Right lobe of liver (tissue), 6 donors: ENCODE measurements around the gene TEX35. TPM values are rescaled to one million over a fixed set of nuclear protein-coding genes. Genes with fewer than 3 reads are reported as not detected.

ENCODE experiments used
- ATAC-seq, 4 donors: fragments of 200-7000 bp; cut with Tn5 transposase; one replicate each; pipeline ENCODE4 v1.9.1; 2020; ENCODE audit warnings: mild to moderate bottlenecking in 4 of 4, moderate library complexity in 4 of 4
- DNase-seq, 3 donors: peaks; one replicate each; pipeline ENCODE4 v3.0.0-alpha.2; 2020
- H3K27ac ChIP-seq, 3 donors: fragments of 200-600 bp; one replicate each; pipeline ENCODE4 v1.8.0; 2022
- H3K27me3 ChIP-seq, 2 donors: fragments of 200-600 bp; one replicate each; pipeline ENCODE4 v1.8.0; 2022
- H3K36me3 ChIP-seq, 4 donors: fragments of 200-600 bp; sonication (generic) in 1 of 4; one replicate each; pipeline versions ENCODE4 v1.5.1 to v1.8.0; 2017 to 2022; ENCODE audit warnings: control low read depth in 1 of 4
- H3K4me1 ChIP-seq, 4 donors: fragments of 200-600 bp; sonication (generic) in 1 of 4; one replicate each; pipeline versions ENCODE4 v1.5.1 to v1.8.0; 2017 to 2022; ENCODE audit warnings: control low read depth in 1 of 4
- H3K4me3 ChIP-seq, 3 donors: fragments of 200-600 bp; one replicate each; pipeline ENCODE4 v1.8.0; 2022
- H3K9me3 ChIP-seq, 4 donors: fragments of 200-600 bp; sonication (generic) in 1 of 4; one replicate each; pipeline versions ENCODE4 v1.5.1 to v1.8.0; 2017 to 2022; ENCODE audit warnings: control low read depth in 1 of 4
- CTCF ChIP-seq, 4 donors: fragments of 200-600 bp in 3 of 4; fragments of 450-650 bp in 1 of 4; IDR thresholded peaks; one replicate each; pipeline versions ENCODE4 v1.5.1 to v1.8.0; 2016 to 2022; ENCODE audit warnings: antibody characterized with exemption in 4 of 4, mild to moderate bottlenecking in 2 of 4
- POLR2A ChIP-seq: fragments of 450-650 bp; IDR thresholded peaks from one replicate; pipeline ENCODE4 v1.6.1; 2017; ENCODE audit warnings: antibody characterized with exemption, mild to moderate bottlenecking
- WGBS: methylation state at CpG from one replicate; pipeline ENCODE4 v1.1.6; 2018; ENCODE audit warnings: low coverage, low lambda C conversion rate; ENCODE audit not compliant: insufficient coverage; ENCODE audit errors: missing lambda C conversion rate; 5-methylcytosine and 5-hydroxymethylcytosine counted together
- intact Hi-C, 2 donors: fragments of 100-400 bp; cut with DNase I; formaldehyde crosslinking; loops; one replicate each; pipeline versions ENCODE4 v1.11.2 to v1.14.1; 2022
- total RNA-seq, 6 experiments: library from RNA; depleted of rRNA in 2 of 6; stranded (reverse); fragments of >200 nt in 2 of 6; fragmentation: NEBNext Ultra II Directional in 3 of 6; extraction: Animal tissue kit (Norgen Biotek cat#: 25700) in 3 of 6; gene quantifications; one replicate each; pipeline versions ENCODE4 v1.1.0 to v1.2.4, GENCODE V29; 2016 to 2023
- donor health status: DM: no; HTN: yes; CAD: no.
- donor health status: DM: no; HTN: no; CAD: no.
- donor health status: DM: no; HTN: no; CAD: no.
- donor health status: DM: no; HTN: yes; CAD: no.
- donor health status: DM: no; HTN: yes; CAD: no.

TEX35 gene
- total RNA-seq, 6 experiments from 2014 or later = not detected

- ATAC-seq (peak; percentile 84 to 90 (median 86)), DNase-seq (peak; percentile 87 to 92 (median 88))
- TF ChIP-seq CTCF (IDR thresholded peaks at IDR 0.05) = peak; percentile 86 to 98 (median 96)
- TF ChIP-seq POLR2A = no peak
- Histone ChIP-seq H3K9me3 (no peaks in the 10 kb centered on the region), H3K4me1 (peaks cover 0 to 17% (median 7%) of the 10 kb centered on the region in 4 donors), H3K27ac (peak overlapping the region; percentile 82 to 88 (median 84)), H3K36me3 (no peaks in the 10 kb centered on the region), H3K27me3 (no peaks in the 10 kb centered on the region), H3K4me3 (peak overlapping the region; percentile 68 to 80 (median 72))
- intact Hi-C loops = loop anchor here (5.0 to 10.0 kb wide), 4 partner anchors 82 to 472 kb away; no protein-coding TSS in a partner anchor
- WGBS = 4% methylated on average over 10 of the region's 66 CpGs
These were observed 29.8 kb downstream of the TEX35 start for GRCh38 chr1:178542554-178543289.

GRCh38 chr1:178543290-178543607 is 30.3 kb downstream of the TEX35 start:
- no peaks in the 10 kb centered on the region for H3K36me3 ChIP-seq
- TF ChIP-seq POLR2A (no peak), CTCF (IDR thresholded peaks at IDR 0.05) (no peak)
- intact Hi-C loops = loop anchor here (5.0 to 10.0 kb wide), 4 partner anchors 82 to 472 kb away; no protein-coding TSS in a partner anchor
- ATAC-seq (peak in 3 of 4 donors; percentile 8 to 29 (median 11)), DNase-seq (no peak)
- WGBS = 13% methylated on average over 9 of the region's 10 CpGs
- H3K4me1 ChIP-seq = peaks cover 0 to 12% (median 5%) of the 10 kb centered on the region in 4 donors
- no peaks in the 10 kb centered on the region for H3K9me3 ChIP-seq
- H3K27ac ChIP-seq = peak overlapping the region in 2 of 3 donors; percentile 84 to 88
- H3K4me3 ChIP-seq = peak overlapping the region; percentile 68 to 80 (median 72)
- no peaks in the 10 kb centered on the region for H3K27me3 ChIP-seq

- Histone ChIP-seq H3K27ac (no peak overlapping the region), H3K4me3 (no peak overlapping the region), H3K4me1 (peaks cover 0 to 12% (median 3%) of the 10 kb centered on the region in 4 donors), H3K36me3 (no peaks in the 10 kb centered on the region), H3K27me3 (no peaks in the 10 kb centered on the region), H3K9me3 (no peaks in the 10 kb centered on the region)
- intact Hi-C loops = loop anchor here (5.0 to 10.0 kb wide), 4 partner anchors 80 to 470 kb away; no protein-coding TSS in a partner anchor
- no peak for TF ChIP-seq CTCF (IDR thresholded peaks at IDR 0.05)
- TF ChIP-seq POLR2A = no peak
- DNase-seq (no peak), ATAC-seq (no peak)
- WGBS = 83% methylated on average over 7 of the region's 9 CpGs
These were observed 31.6 kb downstream of the TEX35 start for GRCh38 chr1:178544531-178544930.

GRCh38 chr1:178548108-178548507 is 35.2 kb downstream of the TEX35 start:
- no peaks in the 10 kb centered on the region for H3K36me3 ChIP-seq
- no peak overlapping the region for H3K4me3 ChIP-seq
- TF ChIP-seq CTCF (IDR thresholded peaks at IDR 0.05) = no peak
- no peak for TF ChIP-seq POLR2A
- H3K4me1 ChIP-seq = peaks cover 0 to 37% (median 14%) of the 10 kb centered on the region in 4 donors
- no peak for ATAC-seq
- H3K27ac ChIP-seq = no peak overlapping the region
- no peaks in the 10 kb centered on the region for H3K27me3 ChIP-seq
- 80% methylated on average over 1 of the region's 3 CpGs for WGBS
- intact Hi-C loops = loop anchor here (10.0 kb wide), 3 partner anchors 77 to 467 kb away; no protein-coding TSS in a partner anchor
- DNase-seq = no peak
- H3K9me3 ChIP-seq = no peaks in the 10 kb centered on the region
